ENCODE measurements around the gene KCNK6. TPM values are rescaled to one million over a fixed set of nuclear protein-coding genes. Genes with fewer than 3 reads are reported as not detected.
A peak's percentile ranks its signal among the peaks of the same experiment; 100 is the strongest.

Gene KCNK6
- total RNA-seq, 1 donor from 2014 or later = 4.2 TPM

GRCh38 chr19:38374332-38375097 lies 54.9 kb downstream of the KCNK6 start, which contains the start of gene PSMD8:
Gene PSMD8, plus strand, starts transcription at chr19:38374571. Its CDS starts 31 bp downstream, at chr19:38374602.
- intact Hi-C loops (cut with micrococcal nuclease) = no loop called here
- H3K4me3 ChIP-seq = peak within 1 kb of the TSS; percentile 86
- H3K9me3 ChIP-seq (replicated peaks) = no peaks in the 10 kb centered on the region
- peaks cover 44% of the 10 kb centered on the region for H3K4me1 ChIP-seq
- TF ChIP-seq CTCF (IDR thresholded peaks at IDR 0.05; ENCODE audit: borderline replicate concordance) = peak; percentile 36
- peak within 1 kb of the TSS; percentile 93 for H3K27ac ChIP-seq (replicated peaks)
- no peaks in the 10 kb centered on the region for H3K27me3 ChIP-seq (ENCODE audit: low read depth)
- peaks cover 31% of the 10 kb centered on the region for H3K36me3 ChIP-seq
- DNase-seq = peak; percentile 99

GRCh38 chr19:38375098-38375493 lies 55.5 kb downstream of the KCNK6 start:
- Histone ChIP-seq H3K4me3 (peak overlapping the region; percentile 86), H3K4me1 (peaks cover 44% of the 10 kb centered on the region), H3K9me3 (replicated peaks) (no peaks in the 10 kb centered on the region), H3K27ac (replicated peaks) (peak overlapping the region; percentile 93), H3K27me3 (ENCODE audit: low read depth) (no peaks in the 10 kb centered on the region), H3K36me3 (peaks cover 37% of the 10 kb centered on the region)
- intact Hi-C loops (cut with micrococcal nuclease) = no loop called here
- TF ChIP-seq CTCF (IDR thresholded peaks at IDR 0.05; ENCODE audit: borderline replicate concordance) = no peak
- no peak for DNase-seq

GRCh38 chr19:38375748-38376147 lies 56.1 kb downstream of the KCNK6 start:
- no peak for TF ChIP-seq CTCF (IDR thresholded peaks at IDR 0.05; ENCODE audit: borderline replicate concordance)
- peaks cover 44% of the 10 kb centered on the region for H3K4me1 ChIP-seq
- H3K27ac ChIP-seq (replicated peaks) = peak overlapping the region; percentile 93
- intact Hi-C loops (cut with micrococcal nuclease) = no loop called here
- H3K4me3 ChIP-seq = peak overlapping the region; percentile 86
- H3K9me3 ChIP-seq (replicated peaks) = no peaks in the 10 kb centered on the region
- H3K27me3 ChIP-seq (ENCODE audit: low read depth) = no peaks in the 10 kb centered on the region
- DNase-seq = peak; percentile 53
- peaks cover 43% of the 10 kb centered on the region for H3K36me3 ChIP-seq

GRCh38 chr19:38376576-38376975 lies 56.9 kb downstream of the KCNK6 start:
- Histone ChIP-seq H3K9me3 (replicated peaks) (no peaks in the 10 kb centered on the region), H3K27me3 (ENCODE audit: low read depth) (no peaks in the 10 kb centered on the region), H3K4me3 (peak overlapping the region; percentile 86), H3K27ac (replicated peaks) (peak overlapping the region; percentile 93), H3K4me1 (peaks cover 44% of the 10 kb centered on the region), H3K36me3 (peaks cover 52% of the 10 kb centered on the region)
- TF ChIP-seq CTCF (IDR thresholded peaks at IDR 0.05; ENCODE audit: borderline replicate concordance) = no peak
- no peak for DNase-seq
- intact Hi-C loops (cut with micrococcal nuclease) = no loop called here

GRCh38 chr19:38377052-38377451 lies 57.4 kb downstream of the KCNK6 start:
- Histone ChIP-seq H3K9me3 (replicated peaks) (no peaks in the 10 kb centered on the region), H3K4me3 (peak overlapping the region; percentile 86), H3K27me3 (ENCODE audit: low read depth) (no peaks in the 10 kb centered on the region), H3K36me3 (peaks cover 56% of the 10 kb centered on the region), H3K27ac (replicated peaks) (peak overlapping the region; percentile 93), H3K4me1 (peaks cover 44% of the 10 kb centered on the region)
- intact Hi-C loops (cut with micrococcal nuclease) = no loop called here
- TF ChIP-seq CTCF (IDR thresholded peaks at IDR 0.05; ENCODE audit: borderline replicate concordance) = no peak
- no peak for DNase-seq
